Measurements from ENCODE around the gene PLXNA4. TPM values are rescaled to one million over a fixed set of nuclear protein-coding genes. Genes with fewer than 3 reads are reported as not detected.

PLXNA4 gene
- total and polyA plus RNA-seq, 3 experiments from 2014 or later = 0.02 to 0.05 TPM; not detected in 1

DNA sequence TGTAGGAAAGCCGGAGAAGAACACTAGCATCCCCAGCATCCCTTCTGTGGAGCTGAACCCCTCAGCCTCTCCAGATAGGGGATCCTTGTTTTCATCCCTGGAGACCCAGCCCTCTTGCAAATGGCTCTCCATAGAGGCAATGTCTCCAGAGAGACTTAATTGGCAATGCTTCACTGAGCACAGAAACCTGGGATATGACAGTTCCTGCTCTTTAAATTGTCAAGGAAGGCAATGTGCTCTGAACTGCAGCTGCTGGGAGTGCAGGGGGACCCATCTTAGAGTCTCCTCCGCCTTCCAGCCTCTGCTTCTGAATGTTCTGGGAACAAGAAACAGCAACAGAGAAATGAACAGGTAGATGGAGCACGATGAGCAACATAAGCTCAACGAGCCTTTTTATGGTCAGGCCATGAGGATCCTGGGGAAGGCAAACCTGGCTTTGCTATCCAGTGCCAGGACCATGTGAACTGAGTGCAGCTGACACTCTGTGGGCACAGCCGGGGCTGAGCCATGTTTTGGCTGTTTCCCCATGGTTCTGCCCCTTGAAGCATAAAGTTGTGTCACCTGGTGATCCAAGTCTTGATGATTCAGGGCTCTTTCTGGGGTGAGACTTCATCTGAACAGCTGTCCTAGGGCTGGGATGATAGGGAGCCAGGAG, 481.0 kb downstream of the PLXNA4 start:
- POLR2A ChIA-PET = no interaction called here
- H3K27ac ChIP-seq (ENCODE audit: low read depth, low read length) = no peak overlapping the region
- H3K9me3 ChIP-seq (ENCODE audit: low read length) = no peaks in the 10 kb centered on the region
- H3K4me3 ChIP-seq (ENCODE audit: low read length) = no peak overlapping the region
- no peak overlapping the region for H3K4me3 Mint-ChIP-seq
- CTCF ChIA-PET = no interaction called here
- no peaks in the 10 kb centered on the region for H3K4me1 ChIP-seq (ENCODE audit: insufficient read depth, low read length)
- H3K36me3 ChIP-seq (ENCODE audit: insufficient read depth, low read length) = no peaks in the 10 kb centered on the region
- H3K9me3 Mint-ChIP-seq = peaks cover 0 to 4% (median 0%) of the 10 kb centered on the region in 5 donors
- no peaks in the 10 kb centered on the region for H3K36me3 Mint-ChIP-seq
- DNase-seq = no peak
- no peaks in the 10 kb centered on the region for H3K4me1 Mint-ChIP-seq
- no peak overlapping the region for H3K27ac Mint-ChIP-seq
- H3K27me3 ChIP-seq (ENCODE audit: insufficient read depth, low read length, poor library complexity, severe bottlenecking) = no peaks in the 10 kb centered on the region
- H3K27me3 Mint-ChIP-seq = peaks cover 2 to 6% of the 10 kb centered on the region in 2 donors

DNA sequence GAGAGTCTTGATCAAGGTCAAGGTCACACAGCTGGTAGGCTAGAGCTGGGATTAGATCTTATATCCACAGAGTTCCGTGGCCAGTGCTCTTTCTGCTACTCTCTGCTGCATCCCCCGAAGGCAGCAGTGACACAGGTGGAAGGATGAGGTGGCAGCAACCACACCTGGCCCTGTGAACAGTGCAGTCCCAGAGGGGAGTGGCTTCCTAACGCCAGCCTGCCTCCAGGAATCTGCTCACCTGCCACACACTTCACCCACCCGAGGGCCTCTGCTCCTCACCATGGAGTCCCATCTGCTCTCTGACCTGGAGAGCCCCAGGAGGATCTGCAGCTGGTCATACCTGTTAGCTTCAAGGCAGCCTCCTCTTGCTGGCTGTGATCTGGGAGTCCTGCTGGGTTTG, 484.2 kb downstream of the PLXNA4 start:
- no peaks in the 10 kb centered on the region for H3K36me3 Mint-ChIP-seq
- H3K27me3 Mint-ChIP-seq = peaks cover 5 to 12% of the 10 kb centered on the region in 2 donors
- Histone ChIP-seq H3K27ac (ENCODE audit: low read depth, low read length) (no peak overlapping the region), H3K4me3 (ENCODE audit: low read length) (no peak overlapping the region), H3K4me1 (ENCODE audit: insufficient read depth, low read length) (no peaks in the 10 kb centered on the region), H3K27me3 (ENCODE audit: insufficient read depth, low read length, poor library complexity, severe bottlenecking) (no peaks in the 10 kb centered on the region), H3K9me3 (ENCODE audit: low read length) (no peaks in the 10 kb centered on the region), H3K36me3 (ENCODE audit: insufficient read depth, low read length) (no peaks in the 10 kb centered on the region)
- H3K27ac Mint-ChIP-seq = peak overlapping the region in 1 of 8 donors; percentile 43
- no peaks in the 10 kb centered on the region for H3K4me1 Mint-ChIP-seq
- no peak for DNase-seq
- ChIA-PET POLR2A (no interaction called here), CTCF (no interaction called here)
- H3K4me3 Mint-ChIP-seq = no peak overlapping the region
- H3K9me3 Mint-ChIP-seq = peaks cover 0 to 6% (median 0%) of the 10 kb centered on the region in 5 donors

DNA sequence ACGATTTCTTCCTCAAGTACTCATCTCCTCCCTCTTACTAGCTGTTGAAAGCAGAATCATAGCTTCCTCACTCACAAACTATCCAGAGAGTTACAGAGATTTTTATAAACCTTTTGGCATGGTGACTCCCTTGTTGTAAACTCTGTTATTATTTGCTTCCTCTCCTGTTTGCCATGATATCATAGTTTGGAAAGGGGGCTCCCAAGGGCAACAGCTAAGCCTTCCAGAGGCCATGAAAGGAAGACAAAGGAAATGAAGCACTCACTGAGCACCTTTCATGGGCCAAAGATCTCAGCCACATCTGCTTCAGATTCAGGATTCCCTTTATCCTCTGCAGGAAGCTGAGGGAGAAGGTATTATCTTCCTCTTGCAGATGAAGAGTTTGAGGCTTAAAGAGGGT, 484.6 kb downstream of the PLXNA4 start:
- H3K9me3 Mint-ChIP-seq = peaks cover 0 to 5% (median 0%) of the 10 kb centered on the region in 5 donors
- ChIA-PET CTCF (no interaction called here), POLR2A (no interaction called here)
- Histone ChIP-seq H3K4me3 (ENCODE audit: low read length) (no peak overlapping the region), H3K27ac (ENCODE audit: low read depth, low read length) (no peak overlapping the region), H3K36me3 (ENCODE audit: insufficient read depth, low read length) (no peaks in the 10 kb centered on the region), H3K27me3 (ENCODE audit: insufficient read depth, low read length, poor library complexity, severe bottlenecking) (no peaks in the 10 kb centered on the region), H3K4me1 (ENCODE audit: insufficient read depth, low read length) (no peaks in the 10 kb centered on the region), H3K9me3 (ENCODE audit: low read length) (no peaks in the 10 kb centered on the region)
- peaks cover 5 to 12% of the 10 kb centered on the region in 2 donors for H3K27me3 Mint-ChIP-seq
- no peaks in the 10 kb centered on the region for H3K4me1 Mint-ChIP-seq
- DNase-seq = no peak
- H3K4me3 Mint-ChIP-seq = no peak overlapping the region
- no peaks in the 10 kb centered on the region for H3K36me3 Mint-ChIP-seq
- peak overlapping the region in 1 of 8 donors; percentile 43 for H3K27ac Mint-ChIP-seq

DNA sequence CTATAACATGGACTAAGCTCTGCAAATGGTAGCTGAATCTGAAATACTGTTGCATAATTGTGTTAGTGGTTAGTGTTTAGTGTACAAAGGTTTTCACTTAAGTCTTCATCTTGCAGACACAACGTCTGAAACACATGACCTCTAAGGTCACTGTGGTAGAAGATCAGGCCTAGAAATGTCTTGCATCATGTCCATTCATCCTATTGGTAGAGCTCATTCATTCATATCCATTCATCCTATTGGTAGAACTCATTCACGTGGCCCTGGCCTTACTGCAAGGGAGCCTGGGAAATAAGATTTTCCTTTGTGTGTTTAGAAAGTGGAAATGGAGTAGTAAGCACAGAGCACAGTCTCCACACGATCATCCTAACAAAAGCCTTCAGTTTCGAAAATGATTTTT, 485.8 kb downstream of the PLXNA4 start:
- Histone ChIP-seq H3K4me1 (ENCODE audit: insufficient read depth, low read length) (no peaks in the 10 kb centered on the region), H3K36me3 (ENCODE audit: insufficient read depth, low read length) (no peaks in the 10 kb centered on the region), H3K4me3 (ENCODE audit: low read length) (no peak overlapping the region), H3K27me3 (ENCODE audit: insufficient read depth, low read length, poor library complexity, severe bottlenecking) (no peaks in the 10 kb centered on the region), H3K27ac (ENCODE audit: low read depth, low read length) (no peak overlapping the region), H3K9me3 (ENCODE audit: low read length) (no peaks in the 10 kb centered on the region)
- Mint-ChIP-seq H3K4me3 (no peak overlapping the region), H3K9me3 (peaks cover 0 to 5% (median 0%) of the 10 kb centered on the region in 5 donors), H3K36me3 (no peaks in the 10 kb centered on the region), H3K27ac (no peak overlapping the region), H3K4me1 (no peaks in the 10 kb centered on the region), H3K27me3 (peaks cover 5 to 10% of the 10 kb centered on the region in 2 donors)
- DNase-seq = no peak
- CTCF ChIA-PET = no interaction called here
- POLR2A ChIA-PET = no interaction called here

DNA sequence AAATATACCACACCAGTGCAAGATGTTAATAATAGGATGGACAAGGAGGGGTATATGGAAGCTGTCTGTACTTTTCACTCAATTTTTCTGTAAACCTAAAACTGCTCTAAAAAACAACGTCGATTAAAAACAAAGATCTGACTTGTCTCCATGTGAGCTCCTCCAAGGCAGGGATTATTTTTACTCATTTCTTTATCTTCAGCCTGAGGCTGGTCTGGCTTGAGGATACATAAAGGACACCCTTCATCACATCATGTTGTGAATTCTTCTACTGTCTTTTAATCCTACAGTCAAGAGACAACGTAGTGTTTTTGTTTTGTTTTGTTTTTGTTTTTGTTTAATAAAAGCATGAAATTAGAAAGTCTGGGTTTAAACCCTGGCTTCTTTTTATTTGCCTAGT, 486.9 kb downstream of the PLXNA4 start:
- H3K27me3 Mint-ChIP-seq = peaks cover 7 to 12% of the 10 kb centered on the region in 2 donors
- no peaks in the 10 kb centered on the region for H3K27me3 ChIP-seq (ENCODE audit: insufficient read depth, low read length, poor library complexity, severe bottlenecking)
- H3K27ac Mint-ChIP-seq = no peak overlapping the region
- H3K36me3 Mint-ChIP-seq = no peaks in the 10 kb centered on the region
- no peak overlapping the region for H3K4me3 ChIP-seq (ENCODE audit: low read length)
- H3K4me1 Mint-ChIP-seq = no peaks in the 10 kb centered on the region
- H3K36me3 ChIP-seq (ENCODE audit: insufficient read depth, low read length) = no peaks in the 10 kb centered on the region
- CTCF ChIA-PET = no interaction called here
- POLR2A ChIA-PET = no interaction called here
- H3K9me3 Mint-ChIP-seq = peaks cover 0 to 5% (median 0%) of the 10 kb centered on the region in 5 donors
- DNase-seq = no peak
- no peak overlapping the region for H3K4me3 Mint-ChIP-seq
- no peak overlapping the region for H3K27ac ChIP-seq (ENCODE audit: low read depth, low read length)
- H3K4me1 ChIP-seq (ENCODE audit: insufficient read depth, low read length) = no peaks in the 10 kb centered on the region
- H3K9me3 ChIP-seq (ENCODE audit: low read length) = no peaks in the 10 kb centered on the region

DNA sequence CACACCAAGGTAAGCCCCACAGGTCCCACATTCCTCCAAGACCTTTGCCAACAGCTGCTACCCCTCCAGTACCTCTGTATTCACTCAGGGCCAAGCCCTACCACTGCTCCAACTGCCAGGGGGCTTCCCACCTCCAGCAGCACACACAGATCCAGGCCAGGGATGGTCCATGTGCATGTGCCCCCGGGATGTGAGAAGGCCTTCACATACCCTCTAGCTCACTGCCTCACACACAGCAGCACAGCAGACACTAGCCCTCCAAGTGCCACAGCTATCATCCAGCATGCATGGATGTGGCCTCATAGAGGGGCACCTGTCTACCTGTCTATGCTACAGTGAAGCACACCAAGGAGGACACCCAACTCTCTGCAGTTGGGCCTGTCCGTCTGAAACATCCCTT, 488.8 kb downstream of the PLXNA4 start:
- peaks cover 0 to 5% (median 0%) of the 10 kb centered on the region in 5 donors for H3K9me3 Mint-ChIP-seq
- Histone ChIP-seq H3K4me1 (ENCODE audit: insufficient read depth, low read length) (no peaks in the 10 kb centered on the region), H3K27me3 (ENCODE audit: insufficient read depth, low read length, poor library complexity, severe bottlenecking) (no peaks in the 10 kb centered on the region), H3K27ac (ENCODE audit: low read depth, low read length) (no peak overlapping the region), H3K36me3 (ENCODE audit: insufficient read depth, low read length) (no peaks in the 10 kb centered on the region), H3K9me3 (ENCODE audit: low read length) (no peaks in the 10 kb centered on the region), H3K4me3 (ENCODE audit: low read length) (no peak overlapping the region)
- peaks cover 12 to 21% of the 10 kb centered on the region in 2 donors for H3K27me3 Mint-ChIP-seq
- ChIA-PET POLR2A (no interaction called here), CTCF (no interaction called here)
- no peaks in the 10 kb centered on the region for H3K36me3 Mint-ChIP-seq
- H3K4me3 Mint-ChIP-seq = no peak overlapping the region
- H3K4me1 Mint-ChIP-seq = no peaks in the 10 kb centered on the region
- DNase-seq = no peak
- no peak overlapping the region for H3K27ac Mint-ChIP-seq

DNA sequence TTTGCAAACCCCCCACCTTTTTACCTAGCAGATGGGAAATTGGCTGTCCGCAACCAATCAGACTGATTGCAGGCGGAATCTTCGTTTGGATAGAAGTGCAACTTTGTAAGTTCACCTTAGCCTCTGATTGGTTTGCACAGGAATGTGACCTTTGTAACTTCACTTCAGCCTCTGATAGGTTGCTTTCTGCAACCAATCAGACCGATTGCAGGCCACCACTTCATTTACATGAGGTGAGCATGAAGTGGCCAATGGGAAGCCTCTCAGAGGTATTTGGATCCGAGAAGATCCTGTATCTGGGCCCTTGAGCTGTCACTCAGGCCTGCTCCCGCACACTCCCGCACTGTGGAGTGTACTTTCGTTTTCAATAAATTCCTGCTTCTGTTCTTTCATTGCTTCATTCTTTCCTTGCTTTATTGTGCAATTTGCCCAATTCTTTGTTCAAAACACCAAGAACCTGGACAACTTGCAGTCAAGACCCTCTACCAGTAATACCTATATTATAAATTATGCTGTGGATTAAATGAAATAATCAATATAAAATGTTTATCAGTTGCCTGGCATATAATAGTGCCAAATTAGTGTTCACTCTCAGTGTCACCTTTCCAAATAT, 491.4 kb downstream of the PLXNA4 start:
- Mint-ChIP-seq H3K4me1 (no peaks in the 10 kb centered on the region), H3K9me3 (peaks cover 0 to 2% (median 0%) of the 10 kb centered on the region in 5 donors), H3K27ac (no peak overlapping the region), H3K27me3 (peaks cover 13 to 24% of the 10 kb centered on the region in 2 donors), H3K4me3 (no peak overlapping the region), H3K36me3 (no peaks in the 10 kb centered on the region)
- no peak for DNase-seq
- no peaks in the 10 kb centered on the region for H3K9me3 ChIP-seq (ENCODE audit: low read length)
- H3K4me3 ChIP-seq (ENCODE audit: low read length) = no peak overlapping the region
- POLR2A ChIA-PET = no interaction called here
- CTCF ChIA-PET = no interaction called here
- no peaks in the 10 kb centered on the region for H3K27me3 ChIP-seq (ENCODE audit: insufficient read depth, low read length, poor library complexity, severe bottlenecking)
- H3K27ac ChIP-seq (ENCODE audit: low read depth, low read length) = no peak overlapping the region
- H3K4me1 ChIP-seq (ENCODE audit: insufficient read depth, low read length) = no peaks in the 10 kb centered on the region
- H3K36me3 ChIP-seq (ENCODE audit: insufficient read depth, low read length) = no peaks in the 10 kb centered on the region

DNA sequence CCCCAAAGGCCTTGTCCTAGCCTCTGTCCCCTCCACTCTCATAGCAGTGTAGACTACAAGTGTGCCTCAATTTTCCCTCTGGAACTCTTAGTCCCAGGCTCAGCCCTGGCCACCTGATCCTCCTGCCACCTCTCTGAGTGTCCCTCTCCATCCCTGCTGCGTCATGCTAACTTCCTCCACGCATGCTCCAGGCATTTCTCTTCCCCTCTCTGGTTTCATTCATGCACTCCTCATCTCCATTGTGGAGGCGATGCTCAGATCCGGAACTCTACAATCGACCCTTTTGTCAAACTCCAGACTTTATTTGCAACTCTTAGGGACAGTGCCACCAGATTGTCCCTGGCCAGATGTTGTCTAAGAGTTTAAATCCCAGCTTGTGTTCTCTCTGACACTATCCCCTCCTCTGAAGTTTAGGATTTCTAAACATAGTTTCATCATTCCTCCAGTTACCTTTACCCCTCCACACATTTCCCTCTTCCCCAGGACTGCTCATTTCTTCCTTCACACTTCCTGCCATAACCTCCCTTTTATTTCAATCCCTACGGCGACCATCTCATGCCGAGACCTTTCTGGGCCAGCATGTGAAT, 492.6 kb downstream of the PLXNA4 start:
- H3K27me3 Mint-ChIP-seq = peaks cover 18 to 28% of the 10 kb centered on the region in 2 donors
- peaks cover 0 to 2% (median 0%) of the 10 kb centered on the region in 5 donors for H3K9me3 Mint-ChIP-seq
- Histone ChIP-seq H3K9me3 (ENCODE audit: low read length) (no peaks in the 10 kb centered on the region), H3K4me3 (ENCODE audit: low read length) (no peak overlapping the region), H3K4me1 (ENCODE audit: insufficient read depth, low read length) (no peaks in the 10 kb centered on the region), H3K27me3 (ENCODE audit: insufficient read depth, low read length, poor library complexity, severe bottlenecking) (no peaks in the 10 kb centered on the region), H3K36me3 (ENCODE audit: insufficient read depth, low read length) (no peaks in the 10 kb centered on the region), H3K27ac (ENCODE audit: low read depth, low read length) (no peak overlapping the region)
- H3K4me1 Mint-ChIP-seq = no peaks in the 10 kb centered on the region
- H3K4me3 Mint-ChIP-seq = no peak overlapping the region
- CTCF ChIA-PET = no interaction called here
- POLR2A ChIA-PET = no interaction called here
- H3K36me3 Mint-ChIP-seq = no peaks in the 10 kb centered on the region
- no peak overlapping the region for H3K27ac Mint-ChIP-seq
- DNase-seq = no peak

Data from CD8-positive, alpha-beta memory T cell (primary cell).